Activated CD4-positive, alpha-beta T cell treated with anti-CD3 and anti-CD28 coated beads, Interleukin-2, amount 10 ng/mL, durations not matched to agents 7 days and 5 days (primary cell): ENCODE measurements around the gene SULF2. TPM values are rescaled to one million over a fixed set of nuclear protein-coding genes. Genes with fewer than 3 reads are reported as not detected.
"Not testable (repeated sequence)": the region's sequence is repeated elsewhere in the genome, so short reads cannot be mapped to it uniquely, and the experiment has no call there.

Experiments
- CTCF ChIA-PET: fragments of 350-600 bp; sonication (Branson Sonifier 250); formaldehyde crosslinking; loops from one replicate; lab custom pipeline; 2021; ENCODE audit warnings: antibody characterized with exemption; lab: Charles Lee
- POLR2A ChIA-PET: fragments of 350-600 bp; sonication (Branson Sonifier 250); formaldehyde crosslinking; loops from one replicate; lab custom pipeline; 2021; ENCODE audit warnings: antibody characterized with exemption; lab: Charles Lee
- DNase-seq: peaks from one replicate; pipeline ENCODE4 v3.0.0-alpha.2; 2020
- H3K27ac Mint-ChIP-seq: one replicate; pipeline ENCODE4 v1.8.0; 2021; ENCODE audit warnings: mild to moderate bottlenecking, moderate library complexity, mixed read lengths
- H3K27me3 Mint-ChIP-seq: one replicate; pipeline ENCODE4 v1.8.0; 2021; ENCODE audit warnings: mixed read lengths
- H3K36me3 Mint-ChIP-seq: one replicate; pipeline ENCODE4 v1.8.0; 2021; ENCODE audit warnings: low read depth, mixed read lengths
- H3K4me1 Mint-ChIP-seq: one replicate; pipeline ENCODE4 v1.8.0; 2021; ENCODE audit warnings: mixed read lengths
- H3K4me3 Mint-ChIP-seq: one replicate; pipeline ENCODE4 v1.8.0; 2021; ENCODE audit warnings: mild to moderate bottlenecking, moderate library complexity, mixed read lengths
- H3K9me3 Mint-ChIP-seq: one replicate; pipeline ENCODE4 v1.8.0; 2021; ENCODE audit warnings: mixed read lengths
- total RNA-seq, 2 experiments: library from RNA; stranded (reverse); gene quantifications; one replicate each; pipeline ENCODE4 v1.2.3, GENCODE V29; 2021

Gene SULF2
- total RNA-seq = under 1 TPM; 0.37 to 0.69 TPM

- Mint-ChIP-seq H3K4me1 (peaks cover 11% of the 10 kb centered on the region), H3K9me3 (no peaks in the 10 kb centered on the region), H3K4me3 (peak within 1 kb of the TSS; percentile 51), H3K27me3 (peaks cover 60% of the 10 kb centered on the region), H3K27ac (no peak within 1 kb of the TSS), H3K36me3 (no peaks in the 10 kb centered on the region)
- POLR2A ChIA-PET = no interaction called here
- DNase-seq = no peak
- CTCF ChIA-PET = no interaction called here
Observed at GRCh38 chr20:47785311-47785853, at the start of gene SULF2. TSS of gene SULF2 (minus strand) at chr20:47785481. CDS start at chr20:47757363, 28,118 bp downstream.

- CTCF ChIA-PET, H3K27ac Mint-ChIP-seq, POLR2A ChIA-PET, H3K4me3 Mint-ChIP-seq, DNase-seq, H3K36me3 Mint-ChIP-seq, H3K27me3 Mint-ChIP-seq, H3K4me1 Mint-ChIP-seq, H3K9me3 Mint-ChIP-seq: not testable (repeated sequence)
Observed at GRCh38 chr20:47831675-47832074, 46.4 kb upstream of the SULF2 start.

GRCh38 chr20:47826716-47827115, 41.4 kb upstream of the SULF2 start:
- H3K4me3 Mint-ChIP-seq, CTCF ChIA-PET, H3K27me3 Mint-ChIP-seq, H3K9me3 Mint-ChIP-seq, POLR2A ChIA-PET, H3K4me1 Mint-ChIP-seq, H3K36me3 Mint-ChIP-seq, H3K27ac Mint-ChIP-seq, DNase-seq: not testable (repeated sequence)

GRCh38 chr20:47826006-47826405, 40.7 kb upstream of the SULF2 start:
- H3K4me1 Mint-ChIP-seq, CTCF ChIA-PET, H3K36me3 Mint-ChIP-seq, POLR2A ChIA-PET, DNase-seq, H3K27ac Mint-ChIP-seq, H3K27me3 Mint-ChIP-seq, H3K4me3 Mint-ChIP-seq, H3K9me3 Mint-ChIP-seq: not testable (repeated sequence)

GRCh38 chr20:47825011-47825762, 39.9 kb upstream of the SULF2 start:
- Mint-ChIP-seq H3K36me3 (no peaks in the 10 kb centered on the region), H3K4me1 (no peaks in the 10 kb centered on the region), H3K9me3 (no peaks in the 10 kb centered on the region), H3K27me3 (peaks cover 4% of the 10 kb centered on the region), H3K4me3 (no peak overlapping the region), H3K27ac (no peak overlapping the region)
- DNase-seq = no peak
- ChIA-PET POLR2A (no interaction called here), CTCF (no interaction called here)

- POLR2A ChIA-PET, H3K9me3 Mint-ChIP-seq, H3K4me3 Mint-ChIP-seq, H3K36me3 Mint-ChIP-seq, DNase-seq, H3K4me1 Mint-ChIP-seq, H3K27me3 Mint-ChIP-seq, H3K27ac Mint-ChIP-seq: not testable (repeated sequence)
- CTCF ChIA-PET = interaction anchor here (1.2 kb wide), 1 partner anchor 71 kb away, joined by 5 read pairs; no protein-coding TSS in a partner anchor
Observed at GRCh38 chr20:47823941-47824340, 38.7 kb upstream of the SULF2 start.

GRCh38 chr20:47821481-47822100, 36.3 kb upstream of the SULF2 start:
- no peak overlapping the region for H3K4me3 Mint-ChIP-seq
- peaks cover 7% of the 10 kb centered on the region for H3K27me3 Mint-ChIP-seq
- H3K9me3 Mint-ChIP-seq = no peaks in the 10 kb centered on the region
- ChIA-PET CTCF (no interaction called here), POLR2A (no interaction called here)
- no peak overlapping the region for H3K27ac Mint-ChIP-seq
- no peak for DNase-seq
- no peaks in the 10 kb centered on the region for H3K36me3 Mint-ChIP-seq
- no peaks in the 10 kb centered on the region for H3K4me1 Mint-ChIP-seq

GRCh38 chr20:47818996-47819609, 33.8 kb upstream of the SULF2 start:
- Mint-ChIP-seq H3K9me3 (no peaks in the 10 kb centered on the region), H3K27me3 (peaks cover 9% of the 10 kb centered on the region), H3K4me3 (no peak overlapping the region), H3K36me3 (no peaks in the 10 kb centered on the region), H3K27ac (no peak overlapping the region), H3K4me1 (no peaks in the 10 kb centered on the region)
- DNase-seq = no peak
- CTCF ChIA-PET = interaction anchor here (0.7 kb wide), 1 partner anchor 638 kb away, joined by 3 read pairs; no protein-coding TSS in a partner anchor
- POLR2A ChIA-PET = no interaction called here

GRCh38 chr20:47818466-47818865, 33.2 kb upstream of the SULF2 start:
- peaks cover 10% of the 10 kb centered on the region for H3K27me3 Mint-ChIP-seq
- H3K27ac Mint-ChIP-seq = no peak overlapping the region
- no peaks in the 10 kb centered on the region for H3K9me3 Mint-ChIP-seq
- no peaks in the 10 kb centered on the region for H3K36me3 Mint-ChIP-seq
- DNase-seq = no peak
- no peaks in the 10 kb centered on the region for H3K4me1 Mint-ChIP-seq
- no peak overlapping the region for H3K4me3 Mint-ChIP-seq
- POLR2A ChIA-PET = no interaction called here
- CTCF ChIA-PET = interaction anchor here (0.7 kb wide), 1 partner anchor 637 kb away, joined by 3 read pairs; no protein-coding TSS in a partner anchor

- POLR2A ChIA-PET = no interaction called here
- Mint-ChIP-seq H3K9me3 (no peaks in the 10 kb centered on the region), H3K36me3 (no peaks in the 10 kb centered on the region)
Observed at GRCh38 chr20:47818016-47818415, 32.7 kb upstream of the SULF2 start.

GRCh38 chr20:47817573-47817972, 32.3 kb upstream of the SULF2 start:
- no peak for DNase-seq
- Mint-ChIP-seq H3K9me3 (no peaks in the 10 kb centered on the region), H3K4me3 (no peak overlapping the region), H3K4me1 (no peaks in the 10 kb centered on the region), H3K27me3 (peaks cover 10% of the 10 kb centered on the region), H3K36me3 (no peaks in the 10 kb centered on the region), H3K27ac (no peak overlapping the region)
- ChIA-PET POLR2A (no interaction called here), CTCF (no interaction called here)

More at GRCh38 chr20:47818016-47818415, 32.7 kb upstream of the SULF2 start:
- H3K4me1 Mint-ChIP-seq = no peaks in the 10 kb centered on the region
- no peak overlapping the region for H3K4me3 Mint-ChIP-seq
- peaks cover 9% of the 10 kb centered on the region for H3K27me3 Mint-ChIP-seq
- DNase-seq = no peak
- no peak overlapping the region for H3K27ac Mint-ChIP-seq
- CTCF ChIA-PET = interaction anchor here (0.7 kb wide), 1 partner anchor 636 kb away, joined by 3 read pairs; no protein-coding TSS in a partner anchor

GRCh38 chr20:47816487-47817451, 31.5 kb upstream of the SULF2 start:
- peaks cover 15% of the 10 kb centered on the region for H3K27me3 Mint-ChIP-seq
- ChIA-PET CTCF (no interaction called here), POLR2A (no interaction called here)
- H3K27ac Mint-ChIP-seq = no peak overlapping the region
- no peaks in the 10 kb centered on the region for H3K9me3 Mint-ChIP-seq
- no peaks in the 10 kb centered on the region for H3K36me3 Mint-ChIP-seq
- no peak for DNase-seq
- H3K4me1 Mint-ChIP-seq = no peaks in the 10 kb centered on the region
- H3K4me3 Mint-ChIP-seq = no peak overlapping the region
